WTC11 (cell line): ENCODE measurements around the gene SUPT3H.

ENCODE experiments used
- CBFB ChIP-seq: sonication (generic); formaldehyde crosslinking; IDR thresholded peaks from 2 replicates; pipeline ENCODE4 v1.8.1; 2022; ENCODE audit warnings: mild to moderate bottlenecking, low read depth, missing genetic modification reagents
- CREB1 ChIP-seq: sonication (generic); formaldehyde crosslinking; IDR thresholded peaks from 2 replicates; pipeline ENCODE4 v1.8.0; 2023; ENCODE audit warnings: mild to moderate bottlenecking, missing genetic modification reagents
- FOXK1 ChIP-seq: sonication (generic); formaldehyde crosslinking; IDR thresholded peaks from 2 replicates; pipeline ENCODE4 v1.8.0; 2022; ENCODE audit warnings: mild to moderate bottlenecking, moderate library complexity, missing genetic modification reagents
- NFYB ChIP-seq: sonication (generic); formaldehyde crosslinking; conservative IDR thresholded peaks from 2 replicates; pipeline ENCODE4 v1.8.0; 2022; ENCODE audit warnings: low read depth, missing genetic modification reagents
- NR2C2 ChIP-seq: sonication (generic); formaldehyde crosslinking; IDR thresholded peaks from 2 replicates; pipeline ENCODE4 v1.8.0; 2022; ENCODE audit warnings: mild to moderate bottlenecking, missing genetic modification reagents
- NR3C1 ChIP-seq: sonication (generic); formaldehyde crosslinking; conservative IDR thresholded peaks from 2 replicates; pipeline ENCODE4 v1.8.1; 2023; ENCODE audit warnings: low read depth, mild to moderate bottlenecking, missing genetic modification reagents
- TEAD4 ChIP-seq: sonication (generic); formaldehyde crosslinking; IDR thresholded peaks from 2 replicates; pipeline ENCODE4 v1.8.0; 2022; ENCODE audit warnings: mild to moderate bottlenecking, missing genetic modification reagents
- USF1 ChIP-seq: sonication (generic); formaldehyde crosslinking; IDR thresholded peaks from 2 replicates; pipeline ENCODE4 v1.8.0; 2022; ENCODE audit warnings: mild to moderate bottlenecking, missing genetic modification reagents
- ZNF121 ChIP-seq: sonication (generic); formaldehyde crosslinking; IDR thresholded peaks from 2 replicates; pipeline ENCODE4 v1.8.0; 2023; ENCODE audit warnings: missing genetic modification reagents
- ZNF232 ChIP-seq: sonication (generic); formaldehyde crosslinking; IDR thresholded peaks from 2 replicates; pipeline ENCODE4 v1.8.0; 2022; ENCODE audit warnings: mild to moderate bottlenecking, missing genetic modification reagents
- ZNF416 ChIP-seq: fragments of 250-450 bp; sonication (Bioruptor Pico); IDR thresholded peaks from 2 replicates; pipeline ENCODE4 v1.9.0; 2021; ENCODE audit warnings: mild to moderate bottlenecking, inconsistent platforms
- TF ChIP-seq, protein P1 (sequence below): fragments of 200-600 bp; IDR thresholded peaks from 2 replicates; pipeline ENCODE4 v1.8.0; 2022; ENCODE audit warnings: antibody characterized with exemption
- TF ChIP-seq, protein P2 (sequence below): sonication (generic); formaldehyde crosslinking; IDR thresholded peaks from 2 replicates; pipeline ENCODE4 v1.8.1; 2023; ENCODE audit warnings: mild to moderate bottlenecking, missing genetic modification reagents, moderate library complexity

DNA sequence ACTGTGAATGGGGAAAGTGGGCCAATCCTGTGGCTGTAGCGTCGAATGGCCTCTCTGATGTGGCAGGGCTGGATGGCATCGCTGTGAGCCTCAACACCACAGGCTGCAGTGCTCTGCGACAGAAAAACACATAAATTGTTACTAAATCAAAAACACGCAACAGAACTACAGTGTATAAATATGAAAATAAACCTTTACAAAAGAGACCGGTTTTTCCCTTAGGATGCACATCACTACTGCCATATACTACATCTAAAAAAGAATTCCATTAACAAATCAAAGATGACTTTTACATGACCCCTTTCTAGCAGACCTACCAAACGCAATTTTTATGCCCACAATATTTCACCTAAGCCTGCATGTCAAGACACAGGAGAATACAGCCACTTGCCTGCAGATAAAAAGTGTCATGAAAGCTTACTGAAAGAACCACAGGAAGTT is 445.1 kb downstream of the SUPT3H start:
- TF ChIP-seq, protein P1, sequence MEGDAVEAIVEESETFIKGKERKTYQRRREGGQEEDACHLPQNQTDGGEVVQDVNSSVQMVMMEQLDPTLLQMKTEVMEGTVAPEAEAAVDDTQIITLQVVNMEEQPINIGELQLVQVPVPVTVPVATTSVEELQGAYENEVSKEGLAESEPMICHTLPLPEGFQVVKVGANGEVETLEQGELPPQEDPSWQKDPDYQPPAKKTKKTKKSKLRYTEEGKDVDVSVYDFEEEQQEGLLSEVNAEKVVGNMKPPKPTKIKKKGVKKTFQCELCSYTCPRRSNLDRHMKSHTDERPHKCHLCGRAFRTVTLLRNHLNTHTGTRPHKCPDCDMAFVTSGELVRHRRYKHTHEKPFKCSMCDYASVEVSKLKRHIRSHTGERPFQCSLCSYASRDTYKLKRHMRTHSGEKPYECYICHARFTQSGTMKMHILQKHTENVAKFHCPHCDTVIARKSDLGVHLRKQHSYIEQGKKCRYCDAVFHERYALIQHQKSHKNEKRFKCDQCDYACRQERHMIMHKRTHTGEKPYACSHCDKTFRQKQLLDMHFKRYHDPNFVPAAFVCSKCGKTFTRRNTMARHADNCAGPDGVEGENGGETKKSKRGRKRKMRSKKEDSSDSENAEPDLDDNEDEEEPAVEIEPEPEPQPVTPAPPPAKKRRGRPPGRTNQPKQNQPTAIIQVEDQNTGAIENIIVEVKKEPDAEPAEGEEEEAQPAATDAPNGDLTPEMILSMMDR, result no peak
- TF ChIP-seq CBFB (no peak), ZNF121 (CRISPR knock-in tag) (no peak), FOXK1 (CRISPR knock-in tag) (no peak), CREB1 (CRISPR knock-in tag) (no peak), TEAD4 (no peak), NR3C1 (CRISPR knock-in tag) (no peak), ZNF416 (CRISPR knock-in tag) (no peak), USF1 (no peak), NFYB (CRISPR knock-in tag) (no peak), NR2C2 (no peak), ZNF232 (no peak)
- TF ChIP-seq, protein P2, sequence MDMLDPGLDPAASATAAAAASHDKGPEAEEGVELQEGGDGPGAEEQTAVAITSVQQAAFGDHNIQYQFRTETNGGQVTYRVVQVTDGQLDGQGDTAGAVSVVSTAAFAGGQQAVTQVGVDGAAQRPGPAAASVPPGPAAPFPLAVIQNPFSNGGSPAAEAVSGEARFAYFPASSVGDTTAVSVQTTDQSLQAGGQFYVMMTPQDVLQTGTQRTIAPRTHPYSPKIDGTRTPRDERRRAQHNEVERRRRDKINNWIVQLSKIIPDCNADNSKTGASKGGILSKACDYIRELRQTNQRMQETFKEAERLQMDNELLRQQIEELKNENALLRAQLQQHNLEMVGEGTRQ, result no peak
